GM12872 (cell line): ENCODE data around the gene ARHGEF37.

Source experiments
- CTCF ChIP-seq: IDR thresholded peaks from 3 replicates; pipeline ENCODE4 v1.5.1; 2011; ENCODE audit warnings: low read depth, mild to moderate bottlenecking, low read length, moderate library complexity; ENCODE audit not compliant: insufficient read depth

Gene ARHGEF37

GRCh38 chr5:149679876-149680809 lies 98.8 kb downstream of the ARHGEF37 start:
- no peak for TF ChIP-seq CTCF

DNA sequence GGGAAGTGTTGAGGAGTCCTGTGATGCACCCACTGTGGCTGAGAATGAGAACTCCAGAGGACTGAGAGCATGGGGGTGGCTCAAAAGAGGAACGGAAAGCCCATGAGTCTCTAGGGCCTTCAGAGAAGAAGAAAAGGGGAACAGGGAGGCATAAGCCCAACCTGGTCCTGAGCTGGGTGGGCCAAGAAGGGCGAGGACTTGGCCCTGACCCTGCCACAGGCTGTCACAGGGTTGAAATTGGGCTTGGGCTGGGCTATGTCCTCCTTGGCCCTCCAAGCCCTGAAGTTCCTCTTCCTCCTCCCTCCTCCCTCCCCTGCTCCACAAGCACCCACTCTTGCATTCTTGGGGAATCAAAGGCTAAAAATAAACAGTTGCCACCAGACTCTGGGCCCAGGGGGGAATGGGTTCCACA lies 99.5 kb downstream of the ARHGEF37 start:
- TF ChIP-seq CTCF, result no peak

DNA sequence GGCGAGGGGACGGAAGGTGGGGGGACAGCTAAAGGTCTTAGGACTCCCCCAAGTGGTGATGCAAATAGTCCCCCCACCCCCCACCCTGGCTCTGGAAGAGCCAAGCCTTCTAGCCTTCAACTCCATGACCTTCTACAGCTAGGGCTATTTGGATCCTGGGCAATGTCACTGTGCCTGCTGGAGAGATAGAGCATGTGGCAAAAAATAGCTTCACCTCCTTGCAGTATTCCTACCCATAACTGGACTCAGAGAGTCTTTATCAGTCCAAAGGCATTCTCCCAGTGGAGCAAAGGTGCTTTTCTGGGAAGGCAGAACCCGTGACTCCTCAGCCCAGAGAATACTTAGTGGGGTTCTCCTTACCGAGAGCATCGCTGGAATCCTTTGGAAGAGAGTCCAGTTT lies 100.0 kb downstream of the ARHGEF37 start:
- TF ChIP-seq CTCF, result no peak

GRCh38 chr5:149681922-149682321 lies 100.6 kb downstream of the ARHGEF37 start:
- TF ChIP-seq CTCF, result no peak

DNA sequence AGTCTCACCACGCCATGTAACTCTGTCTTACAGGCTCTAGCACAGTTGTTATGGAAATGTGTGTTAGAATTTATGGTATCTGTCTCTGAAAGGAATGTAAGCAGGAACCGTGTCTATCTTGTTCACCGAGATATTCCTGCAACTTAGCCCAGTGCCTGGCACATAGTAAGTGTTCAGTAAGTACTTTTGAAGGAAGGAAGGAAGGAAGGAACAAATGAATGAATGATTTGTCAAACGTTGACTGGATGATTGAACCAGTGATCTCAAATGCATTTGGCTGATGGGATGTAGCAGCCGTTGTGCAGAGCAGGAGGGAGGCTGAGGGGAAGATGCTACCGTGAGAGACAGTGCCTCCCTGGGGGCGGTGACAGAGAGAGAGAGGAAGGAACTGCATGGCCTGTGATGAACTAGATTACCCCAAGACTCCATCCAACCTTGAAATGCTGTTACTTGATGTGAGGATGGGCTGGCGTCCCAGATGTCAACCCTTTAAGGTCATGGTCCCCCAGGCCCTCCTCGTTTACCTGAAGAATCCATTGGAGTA lies 101.3 kb downstream of the ARHGEF37 start:
- no peak for TF ChIP-seq CTCF

DNA sequence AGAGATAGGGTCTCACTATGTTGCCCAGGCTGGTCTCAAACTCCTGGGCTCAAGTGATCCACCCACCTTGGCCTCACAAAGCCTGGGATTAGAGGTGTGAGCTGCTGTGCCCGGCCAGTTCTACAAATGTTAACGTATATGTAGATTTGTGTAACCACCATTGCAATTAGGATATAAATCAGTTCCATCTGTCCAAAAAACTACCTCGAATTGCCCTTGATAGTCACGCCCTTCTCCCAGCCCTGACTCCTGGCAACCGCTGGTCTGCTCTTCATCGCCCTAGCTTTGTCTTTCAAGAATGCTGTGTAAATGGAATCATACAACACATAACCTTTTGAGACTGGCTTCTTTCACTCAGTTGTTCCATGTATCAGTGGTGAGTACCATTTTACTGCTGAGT lies 102.7 kb downstream of the ARHGEF37 start:
- no peak for TF ChIP-seq CTCF

GRCh38 chr5:149684371-149684770 lies 103.1 kb downstream of the ARHGEF37 start:
- no peak for TF ChIP-seq CTCF
